Amniotic epithelial cell (primary cell): ENCODE data around the gene HES4.
"Not testable (repeated sequence)": the region's sequence is repeated elsewhere in the genome, so short reads cannot be mapped to it uniquely, and the experiment has no call there.

Source experiments
- DNase-seq: peaks from one replicate; pipeline ENCODE4 v3.0.0-alpha.2; 2010; ENCODE audit warnings: low read depth

Gene HES4

GRCh38 chr1:1017397-1018320 lies 17.8 kb upstream of the HES4 start:
- not testable (repeated sequence) for DNase-seq

DNA sequence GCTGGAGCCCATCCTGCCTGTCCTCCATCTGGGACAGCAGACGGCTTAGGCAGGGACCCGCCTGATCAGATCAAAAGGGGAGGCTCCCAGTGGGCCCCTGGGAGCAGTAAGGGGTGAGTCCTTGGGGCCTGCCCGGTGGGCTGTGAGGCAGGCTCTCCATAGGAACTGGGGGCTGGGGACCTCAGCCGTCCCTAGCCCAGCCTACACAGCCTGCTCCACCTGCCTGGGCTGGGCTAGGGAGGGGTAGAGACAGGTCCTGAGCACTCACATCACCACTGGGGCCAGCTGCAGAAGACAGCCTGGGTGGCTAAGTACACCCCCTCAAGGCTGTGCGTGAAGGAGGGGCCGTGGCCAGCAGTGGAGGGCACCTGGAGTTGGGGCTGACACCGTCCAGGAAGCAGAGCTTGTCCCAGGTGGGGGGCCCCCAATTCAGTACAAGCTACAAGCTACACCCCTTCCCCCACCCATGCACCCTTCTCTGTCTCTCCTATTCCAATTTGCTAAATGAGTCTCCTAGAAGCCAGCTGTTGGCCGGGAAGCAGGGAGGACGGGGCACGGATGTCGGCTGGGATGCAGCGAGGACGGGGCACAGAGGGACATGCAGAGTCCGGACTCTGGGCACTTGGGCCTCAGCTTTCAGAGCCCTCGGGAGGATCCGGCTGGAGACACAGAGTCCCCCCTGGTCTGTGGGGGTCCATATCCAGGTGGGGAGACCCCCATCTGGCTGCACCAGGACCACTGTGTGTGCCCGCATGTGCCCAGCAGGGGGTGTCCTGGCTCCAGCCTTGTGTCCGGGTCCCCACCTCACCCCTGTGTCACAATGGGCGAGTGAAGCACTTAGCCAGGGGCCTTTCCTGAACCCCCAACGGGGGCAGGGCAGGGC lies 15.1 kb upstream of the HES4 start:
- DNase-seq = no peak

GRCh38 chr1:1013922-1014648 lies 14.2 kb upstream of the HES4 start:
- no peak for DNase-seq

- DNase-seq = peak; percentile 70
Measured at GRCh38 chr1:1013105-1013921, 13.4 kb upstream of the HES4 start, which contains the start of gene ISG15. ISG15 (plus strand) TSS chr1:1013497; CDS start chr1:1013574, 77 bp downstream.

- not testable (repeated sequence) for DNase-seq
Measured at GRCh38 chr1:1012736-1013104, 12.8 kb upstream of the HES4 start.

DNA sequence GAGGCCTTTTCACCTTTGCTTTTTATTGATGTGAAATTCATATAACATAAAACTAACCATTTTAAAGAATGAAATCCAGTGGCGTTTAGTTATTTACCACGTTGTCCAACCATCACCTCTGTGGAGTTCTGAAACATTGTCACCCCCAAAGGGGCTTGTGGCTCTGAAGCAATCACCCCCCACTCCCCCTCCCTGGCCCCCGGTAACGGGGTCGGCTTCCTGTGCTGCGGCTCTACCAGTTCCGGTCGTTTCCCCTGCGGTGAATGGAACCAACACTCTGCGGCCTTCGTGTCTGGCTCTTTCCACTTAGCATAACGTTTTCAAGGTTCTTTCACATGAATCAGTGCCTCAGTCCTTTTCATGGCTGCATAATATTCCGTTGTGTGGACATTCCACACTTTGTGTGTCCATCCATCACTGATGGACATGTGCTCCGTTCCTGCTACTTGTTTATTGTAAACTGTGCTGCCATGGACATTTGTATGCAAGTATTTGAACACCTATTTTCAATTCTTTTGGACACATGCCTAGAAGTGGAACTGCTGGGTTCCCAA lies 11.6 kb upstream of the HES4 start:
- DNase-seq = no peak

- DNase-seq = not testable (repeated sequence)
Measured at GRCh38 chr1:1010131-1010530, 10.2 kb upstream of the HES4 start.

GRCh38 chr1:1006305-1007159 lies 6.6 kb upstream of the HES4 start:
- DNase-seq = no peak

DNA sequence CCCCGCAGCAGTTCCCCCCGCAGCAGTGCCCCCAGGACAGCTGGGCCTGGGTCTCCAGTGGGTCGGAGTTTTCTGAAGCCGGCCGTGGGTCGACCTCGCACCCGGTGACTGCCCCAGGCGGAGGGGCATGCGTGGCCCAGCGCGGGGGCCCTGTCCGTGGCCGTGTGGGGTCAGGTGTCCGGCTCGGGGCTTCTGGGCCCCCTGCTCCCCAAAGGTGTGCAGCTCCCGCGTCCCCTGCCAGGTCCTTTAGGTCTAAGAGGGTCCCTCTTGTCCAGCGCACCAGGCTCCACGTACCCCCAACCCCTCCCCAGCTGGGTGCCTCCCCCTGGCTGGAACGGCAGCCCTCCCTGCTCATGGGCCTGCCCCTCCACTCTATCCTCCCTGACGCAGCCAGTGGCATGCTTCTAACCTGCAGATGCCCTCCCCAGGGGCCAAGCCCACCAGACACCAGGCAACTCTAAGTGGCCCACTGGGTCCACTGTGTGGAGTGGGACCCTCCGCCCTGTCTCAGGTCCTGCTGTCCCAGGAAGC lies 5.9 kb upstream of the HES4 start:
- no peak for DNase-seq

- peak; percentile 51 for DNase-seq
Measured at GRCh38 chr1:1004780-1005697, 5.1 kb upstream of the HES4 start.

GRCh38 chr1:1004420-1004779 lies 4.5 kb upstream of the HES4 start:
- no peak for DNase-seq

DNA sequence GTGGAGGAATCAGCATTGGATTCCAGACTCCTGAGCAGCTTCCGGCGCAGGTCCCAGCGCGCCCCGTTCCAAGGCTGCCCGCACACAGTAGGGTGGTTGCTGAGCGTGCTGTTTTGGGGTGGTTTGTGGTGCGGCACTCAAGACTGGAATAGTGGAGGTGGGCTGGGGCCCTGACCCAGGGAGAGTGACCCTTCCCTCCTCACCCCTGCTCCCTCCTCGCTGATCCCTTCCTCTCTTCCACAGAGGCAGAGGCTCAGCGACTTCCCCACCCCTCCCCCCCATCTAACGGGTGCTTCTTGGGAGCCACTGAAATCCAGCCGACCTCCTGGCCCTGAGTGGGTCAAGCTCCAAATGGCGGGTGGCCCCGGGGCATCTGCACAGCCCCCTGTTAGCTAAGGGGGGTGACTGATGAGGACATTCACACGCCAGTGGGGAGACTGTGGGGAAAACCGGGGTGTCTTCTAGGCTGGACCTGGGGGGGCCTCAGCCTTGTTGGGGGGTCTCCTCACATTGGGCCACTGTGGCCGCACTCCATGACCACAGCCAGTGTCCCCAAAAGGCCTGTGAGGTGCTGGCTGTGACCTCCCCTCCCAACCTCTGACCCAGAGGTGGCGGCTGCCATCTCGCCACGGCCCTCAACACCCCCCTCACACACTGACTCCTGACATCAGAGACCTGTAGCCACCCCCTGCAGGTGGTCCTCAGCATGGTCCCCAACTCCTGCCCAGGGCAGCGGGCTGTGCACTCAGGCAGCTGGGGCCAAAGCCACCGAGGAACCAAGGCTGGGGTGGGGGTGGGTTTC lies 3.9 kb upstream of the HES4 start:
- DNase-seq = no peak

GRCh38 chr1:1001057-1001783 lies 1.3 kb upstream of the HES4 start:
- no peak for DNase-seq

DNA sequence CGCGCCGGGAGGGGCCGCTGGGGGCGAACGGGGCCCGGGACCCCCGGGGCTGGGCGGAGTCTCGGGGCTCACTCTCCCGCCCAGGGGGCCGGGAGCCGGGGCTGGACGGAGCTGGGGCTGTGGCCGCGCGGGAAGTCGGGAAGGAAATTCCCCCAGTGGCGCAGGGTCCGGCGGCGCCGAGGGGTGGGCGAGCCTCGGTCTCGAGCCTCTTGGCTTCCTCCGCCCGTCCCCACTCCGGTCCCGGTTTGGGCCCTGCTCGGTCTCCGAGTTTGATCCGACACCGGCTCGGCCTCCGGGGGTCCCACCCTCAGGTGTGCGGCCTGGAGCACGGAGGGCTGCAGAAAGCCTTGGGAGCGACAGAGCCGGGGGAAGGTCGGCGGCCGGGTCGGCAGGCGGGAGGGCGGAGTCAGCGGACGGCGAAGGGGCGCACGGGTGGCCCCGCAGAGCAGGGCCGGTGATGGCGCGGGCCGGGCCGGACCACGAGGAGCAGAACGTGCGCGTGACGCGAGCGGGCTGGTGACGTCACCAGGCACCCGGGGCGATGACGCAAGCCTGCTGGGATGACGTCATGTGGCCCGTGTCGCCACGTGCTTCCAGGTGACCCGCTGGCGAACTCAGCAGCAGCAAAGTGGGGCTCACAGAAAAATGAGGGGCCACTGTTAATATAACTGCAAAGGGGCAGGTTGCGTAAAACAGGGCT lies 610 bp upstream of the HES4 start:
- DNase-seq = peak; percentile 72

- no peak for DNase-seq
Measured at GRCh38 chr1:998995-999724, 737 bp downstream of the HES4 start.

DNA sequence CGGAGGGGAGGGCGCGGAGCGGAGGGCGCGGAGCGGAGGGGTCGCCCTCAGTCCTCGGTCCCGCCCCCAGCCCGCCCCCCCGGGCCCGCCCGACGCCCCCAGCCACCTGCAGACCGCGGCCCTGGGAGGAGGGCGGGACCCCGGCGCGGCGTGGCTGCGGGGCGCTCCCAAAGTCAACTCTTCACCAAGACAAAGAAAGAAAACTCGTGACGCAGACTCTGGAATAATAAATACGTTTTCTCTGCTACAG lies 1.2 kb downstream of the HES4 start:
- no peak for DNase-seq
